Prostate gland (tissue), 2 donors: ENCODE measurements around the gene RHOU. TPM values are rescaled to one million over a fixed set of nuclear protein-coding genes. Genes with fewer than 3 reads are reported as not detected.

Experiments used
- DNase-seq: peaks from one replicate; pipeline ENCODE4 v3.0.0-alpha.2; 2019; ENCODE audit warnings: low spot score
- H3K27ac ChIP-seq, 2 donors: fragments of 200-600 bp; sonication (generic); 2 replicates each; pipeline ENCODE4 v1.5.1; 2017 to 2019
- H3K27me3 ChIP-seq: fragments of 200-600 bp; sonication (generic); replicated peaks from 2 replicates; pipeline ENCODE4 v1.5.1; 2019; ENCODE audit not compliant: insufficient read depth
- H3K36me3 ChIP-seq, 2 donors: fragments of 200-600 bp; sonication (generic); 1 replicate in 1 of 2; 2 replicates in 1 of 2; pipeline versions ENCODE4 v1.5.1 to v1.8.1; 2017 to 2019
- H3K4me1 ChIP-seq: fragments of 200-600 bp; sonication (generic); replicated peaks from 2 replicates; pipeline ENCODE4 v1.5.1; 2019
- H3K4me3 ChIP-seq, 2 donors: fragments of 200-600 bp; sonication (generic); 2 replicates each; pipeline ENCODE4 v1.5.1; 2017 to 2019
- H3K9me3 ChIP-seq: fragments of 200-600 bp; sonication (generic); 2 replicates; pipeline ENCODE4 v1.5.1; 2017
- POLR2A ChIP-seq: fragments of 450-650 bp; IDR thresholded peaks from one replicate; pipeline ENCODE4 v1.6.1; 2016; ENCODE audit warnings: antibody characterized with exemption, mild to moderate bottlenecking
- POLR2AphosphoS5 ChIP-seq: sonication (generic); formaldehyde crosslinking; IDR thresholded peaks from one replicate; pipeline ENCODE4 v1.6.1; 2017; ENCODE audit warnings: antibody characterized with exemption
- WGBS: methylation state at CpG from one replicate; pipeline ENCODE4 v1.1.5; 2018; 5-methylcytosine and 5-hydroxymethylcytosine counted together
- intact Hi-C: fragments of 100-400 bp; cut with DNase I; formaldehyde crosslinking; loops from one replicate; pipeline ENCODE4 v1.14.2; 2022
- total RNA-seq, 2 donors: library from RNA; depleted of rRNA; stranded (reverse); fragments of >200 nt; gene quantifications; one replicate each; pipeline ENCODE4 v1.1.0, GENCODE V29; 2016
- TF ChIP-seq, protein P1 (sequence below), 4 experiments: fragments of 200-600 bp in 2 of 4; fragments of 450-650 bp in 2 of 4; sonication (generic) in 2 of 4; IDR thresholded peaks; 1 replicate in 3 of 4; 2 replicates in 1 of 4; pipeline ENCODE4 v1.5.1; 2016 to 2019; ENCODE audit warnings: antibody characterized with exemption in 4 of 4, mild to moderate bottlenecking in 2 of 4, moderate library complexity in 2 of 4

The RHOU gene
- total RNA-seq: 10 to 100 TPM; 39.6 to 75.9 TPM

DNA sequence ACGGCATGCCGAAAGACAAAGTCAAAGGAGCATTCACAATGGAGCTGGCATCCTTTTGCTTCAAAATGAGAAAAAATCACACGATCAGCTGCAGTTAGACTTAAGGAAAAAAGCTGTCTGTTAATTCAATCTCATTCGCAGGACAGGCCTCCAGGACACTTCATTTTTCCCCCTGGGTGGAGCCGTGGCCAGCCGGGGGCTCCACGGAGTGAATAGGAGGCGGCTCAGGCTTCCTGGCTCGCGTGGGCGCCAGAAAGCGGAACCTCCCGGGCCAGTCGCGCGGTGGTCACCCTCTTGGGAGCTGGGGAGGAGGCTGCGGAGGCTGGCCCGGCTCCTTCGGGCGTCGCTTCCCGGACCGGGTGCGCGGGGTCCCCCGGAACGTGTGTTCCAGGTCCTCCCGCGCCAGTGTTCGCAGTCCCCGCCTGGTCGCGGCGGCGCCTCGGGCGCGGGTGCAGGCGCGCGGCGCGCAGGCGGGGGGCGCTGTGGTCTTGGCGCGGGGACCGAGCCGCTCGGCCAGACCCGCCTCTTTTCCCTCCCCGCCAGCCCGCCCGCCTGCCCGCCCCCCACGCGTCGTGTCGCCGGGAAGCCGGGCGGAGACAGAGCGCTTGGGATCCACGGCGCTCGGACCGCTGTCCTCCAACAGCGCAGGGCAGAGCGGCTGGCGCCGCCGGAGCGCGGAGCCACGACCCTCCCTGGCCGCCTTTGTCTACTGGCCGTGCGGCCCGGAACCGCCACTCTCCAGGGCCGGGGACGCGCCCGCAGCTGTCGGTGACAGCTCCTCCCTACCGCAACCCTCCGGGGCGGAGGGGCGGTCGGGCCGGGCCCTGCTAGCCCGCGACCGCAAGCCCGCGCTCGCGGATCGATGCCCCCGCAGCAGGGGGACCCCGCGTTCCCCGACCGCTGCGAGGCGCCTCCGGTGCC lies at the start of gene RHOU:
RHOU (plus strand) TSS at position 599 of the 921 bp plus-strand sequence; CDS start at position 863, 264 bp downstream.
- peak within 1 kb of the TSS; percentile 90 to 94 for H3K27ac ChIP-seq
- under 1% methylated on average over 59 of the region's 107 CpGs for WGBS
- no peaks in the 10 kb centered on the region for H3K36me3 ChIP-seq
- TF ChIP-seq, protein P1, sequence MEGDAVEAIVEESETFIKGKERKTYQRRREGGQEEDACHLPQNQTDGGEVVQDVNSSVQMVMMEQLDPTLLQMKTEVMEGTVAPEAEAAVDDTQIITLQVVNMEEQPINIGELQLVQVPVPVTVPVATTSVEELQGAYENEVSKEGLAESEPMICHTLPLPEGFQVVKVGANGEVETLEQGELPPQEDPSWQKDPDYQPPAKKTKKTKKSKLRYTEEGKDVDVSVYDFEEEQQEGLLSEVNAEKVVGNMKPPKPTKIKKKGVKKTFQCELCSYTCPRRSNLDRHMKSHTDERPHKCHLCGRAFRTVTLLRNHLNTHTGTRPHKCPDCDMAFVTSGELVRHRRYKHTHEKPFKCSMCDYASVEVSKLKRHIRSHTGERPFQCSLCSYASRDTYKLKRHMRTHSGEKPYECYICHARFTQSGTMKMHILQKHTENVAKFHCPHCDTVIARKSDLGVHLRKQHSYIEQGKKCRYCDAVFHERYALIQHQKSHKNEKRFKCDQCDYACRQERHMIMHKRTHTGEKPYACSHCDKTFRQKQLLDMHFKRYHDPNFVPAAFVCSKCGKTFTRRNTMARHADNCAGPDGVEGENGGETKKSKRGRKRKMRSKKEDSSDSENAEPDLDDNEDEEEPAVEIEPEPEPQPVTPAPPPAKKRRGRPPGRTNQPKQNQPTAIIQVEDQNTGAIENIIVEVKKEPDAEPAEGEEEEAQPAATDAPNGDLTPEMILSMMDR (IDR thresholded peaks at IDR 0.05): peak; percentile 89 to 98 (median 96)
- TF ChIP-seq POLR2AphosphoS5 (peak; percentile 62), POLR2A (peak; percentile 65)
- no peaks in the 10 kb centered on the region for H3K27me3 ChIP-seq
- no peaks in the 10 kb centered on the region for H3K9me3 ChIP-seq
- peak within 1 kb of the TSS; percentile 83 to 90 for H3K4me3 ChIP-seq
- intact Hi-C loops: loop anchor here (2.0 to 5.0 kb wide), 4 partner anchors 282 to 494 kb away; no protein-coding TSS in a partner anchor
- peak; percentile 74 for DNase-seq
- H3K4me1 ChIP-seq: peaks cover 3% of the 10 kb centered on the region

DNA sequence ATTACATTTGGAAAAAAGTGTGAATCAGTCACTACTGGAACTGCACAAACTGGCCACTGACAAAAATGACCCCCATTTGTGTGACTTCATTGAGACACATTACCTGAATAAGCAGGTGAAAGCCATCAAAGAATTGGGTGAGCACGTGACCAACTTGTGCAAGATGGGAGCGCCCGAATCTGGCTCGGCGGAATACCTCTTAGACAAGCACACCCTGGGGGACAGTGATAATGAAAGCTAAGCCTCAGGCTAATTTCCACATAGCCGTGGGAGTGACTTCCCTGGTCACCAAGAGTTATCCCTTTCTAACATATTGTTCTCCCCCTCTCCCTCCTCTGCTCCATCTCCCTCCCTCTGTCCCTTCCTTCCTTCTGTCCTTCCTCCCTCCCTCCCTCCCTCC lies 47.7 kb upstream of the RHOU start:
- no peak overlapping the region for H3K4me3 ChIP-seq
- no peak for DNase-seq
- intact Hi-C loops: no loop called here
- no peak overlapping the region for H3K27ac ChIP-seq
- H3K4me1 ChIP-seq: no peaks in the 10 kb centered on the region
- no peaks in the 10 kb centered on the region for H3K9me3 ChIP-seq
- H3K27me3 ChIP-seq: no peaks in the 10 kb centered on the region
- 84% methylated on average over 6 of the region's 6 CpGs for WGBS
- TF ChIP-seq POLR2A: no peak
- TF ChIP-seq, protein P1 (IDR thresholded peaks at IDR 0.05): no peak
- TF ChIP-seq POLR2AphosphoS5: no peak
- H3K36me3 ChIP-seq: no peaks in the 10 kb centered on the region

DNA sequence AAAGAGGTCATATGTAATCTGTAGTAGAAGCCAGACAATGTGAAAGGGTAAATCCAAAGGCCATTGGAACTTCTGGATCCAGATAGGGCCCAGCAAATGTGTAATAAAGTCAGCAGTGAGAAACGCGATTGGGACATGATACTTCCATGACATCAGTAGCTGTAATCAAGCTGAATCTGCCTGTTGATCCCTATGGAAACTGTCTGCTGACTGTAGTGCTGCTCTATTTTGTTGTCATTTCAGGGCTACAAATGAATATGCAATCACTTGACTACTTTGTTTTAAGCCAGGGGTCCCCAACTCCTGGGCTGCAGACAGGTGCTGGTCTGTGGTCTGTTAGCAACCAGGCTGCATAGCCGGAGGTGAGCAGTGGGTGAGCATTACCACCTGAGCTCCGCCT lies 46.0 kb upstream of the RHOU start:
- no peak for TF ChIP-seq POLR2A
- TF ChIP-seq, protein P1 (IDR thresholded peaks at IDR 0.05): no peak
- no peak for TF ChIP-seq POLR2AphosphoS5
- H3K4me3 ChIP-seq: no peak overlapping the region
- DNase-seq: no peak
- no peaks in the 10 kb centered on the region for H3K36me3 ChIP-seq
- no peak overlapping the region for H3K27ac ChIP-seq
- 78% methylated on average over 4 of the region's 4 CpGs for WGBS
- H3K9me3 ChIP-seq: no peaks in the 10 kb centered on the region
- intact Hi-C loops: no loop called here
- H3K4me1 ChIP-seq: no peaks in the 10 kb centered on the region
- no peaks in the 10 kb centered on the region for H3K27me3 ChIP-seq

DNA sequence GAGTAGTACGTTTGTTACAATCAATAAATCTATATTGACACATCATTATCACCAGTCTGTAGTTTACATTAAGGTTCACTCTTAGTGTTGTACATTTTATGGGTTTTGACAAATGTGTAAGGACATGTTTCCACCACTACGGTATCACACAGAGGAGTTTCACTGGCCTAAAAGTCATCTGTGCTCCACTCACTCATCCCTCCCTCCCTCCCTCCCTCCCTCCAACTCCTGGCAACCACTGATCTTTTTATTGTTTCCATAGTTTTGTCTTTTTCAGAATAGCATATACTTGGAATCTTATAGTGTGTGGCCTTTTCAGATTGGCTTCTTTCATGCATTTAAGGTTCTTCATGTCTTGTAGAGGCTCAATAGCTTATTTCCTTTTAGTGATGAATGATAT lies 44.1 kb upstream of the RHOU start:
- Histone ChIP-seq H3K36me3 (no peaks in the 10 kb centered on the region), H3K4me1 (no peaks in the 10 kb centered on the region), H3K27ac (no peak overlapping the region), H3K4me3 (no peak overlapping the region), H3K9me3 (no peaks in the 10 kb centered on the region), H3K27me3 (no peaks in the 10 kb centered on the region)
- DNase-seq: no peak
- TF ChIP-seq, protein P1 (IDR thresholded peaks at IDR 0.05): peak in 1 of 4 experiments; percentile 11
- TF ChIP-seq POLR2AphosphoS5 (no peak), POLR2A (no peak)
- intact Hi-C loops: loop anchor here (5.0 kb wide), 1 partner anchor 536 kb away; no protein-coding TSS in a partner anchor
- 53% methylated on average over 2 of the region's 2 CpGs for WGBS
